ENCODE results near the gene CNBD2. TPM values are rescaled to one million over a fixed set of nuclear protein-coding genes. Genes with fewer than 3 reads are reported as not detected.
"Not testable (repeated sequence)": the region's sequence is repeated elsewhere in the genome, so short reads cannot be mapped to it uniquely, and the experiment has no call there.

Gene CNBD2
- total and polyA plus RNA-seq, 5 donors = 3.4 to 6.0 (median 3.8) TPM

- intact Hi-C loops (cut with DNase I) = no loop called here
- peak overlapping the region; percentile 82 for H3K4me3 ChIP-seq (ENCODE audit: low read length)
- 55% methylated on average over 6 of the region's 6 CpGs for WGBS
- peak overlapping the region; percentile 93 for H3K27ac ChIP-seq (ENCODE audit: low read length)
- DNase-seq (no peak), ATAC-seq (no peak)
- no peaks in the 10 kb centered on the region for H3K27me3 ChIP-seq (ENCODE audit: control insufficient read depth, insufficient read depth)
- H3K4me1 ChIP-seq (ENCODE audit: control insufficient read depth, insufficient read depth, low read length) = peaks cover 2% of the 10 kb centered on the region
- no peaks in the 10 kb centered on the region for H3K9me3 ChIP-seq (ENCODE audit: control insufficient read depth, low read length)
These were observed 15.7 kb upstream of the CNBD2 start for GRCh38 chr20:35952480-35953386.

- Histone ChIP-seq H3K27me3 (ENCODE audit: control insufficient read depth, insufficient read depth) (no peaks in the 10 kb centered on the region), H3K4me1 (ENCODE audit: control insufficient read depth, insufficient read depth, low read length) (peaks cover 2% of the 10 kb centered on the region), H3K4me3 (ENCODE audit: low read length) (peak overlapping the region; percentile 82), H3K27ac (ENCODE audit: low read length) (peak overlapping the region; percentile 93), H3K9me3 (ENCODE audit: control insufficient read depth, low read length) (no peaks in the 10 kb centered on the region)
- intact Hi-C loops (cut with DNase I) = no loop called here
- ATAC-seq (peak; percentile 55 to 67), DNase-seq (peak in 2 of 3 donors; percentile 56 to 79)
- WGBS = 2% methylated on average over 65 of the region's 65 CpGs
These were observed 14.8 kb upstream of the CNBD2 start for GRCh38 chr20:35953387-35954199.

- peak within 1 kb of the TSS; percentile 82 for H3K4me3 ChIP-seq (ENCODE audit: low read length)
- no peaks in the 10 kb centered on the region for H3K9me3 ChIP-seq (ENCODE audit: control insufficient read depth, low read length)
- intact Hi-C loops (cut with DNase I) = no loop called here
- H3K27ac ChIP-seq (ENCODE audit: low read length) = peak within 1 kb of the TSS; percentile 93
- H3K4me1 ChIP-seq (ENCODE audit: control insufficient read depth, insufficient read depth, low read length) = peaks cover 2% of the 10 kb centered on the region
- ATAC-seq (peak; percentile 94 to 96), DNase-seq (peak; percentile 94 to 98 (median 98))
- no peaks in the 10 kb centered on the region for H3K27me3 ChIP-seq (ENCODE audit: control insufficient read depth, insufficient read depth)
- WGBS = under 1% methylated on average over 76 of the region's 76 CpGs
These were observed 14.0 kb upstream of the CNBD2 start, which contains the start of gene SCAND1 for GRCh38 chr20:35954200-35954906. Gene SCAND1, minus strand, starts transcription at chr20:35954502. Its CDS starts 218 bp downstream, at chr20:35954284.

GRCh38 chr20:35954907-35955251 is 13.5 kb upstream of the CNBD2 start:
- H3K27ac ChIP-seq (ENCODE audit: low read length) = peak overlapping the region; percentile 93
- no peaks in the 10 kb centered on the region for H3K27me3 ChIP-seq (ENCODE audit: control insufficient read depth, insufficient read depth)
- ATAC-seq = peak; percentile 1 to 8
- H3K9me3 ChIP-seq (ENCODE audit: control insufficient read depth, low read length) = no peaks in the 10 kb centered on the region
- no peak for DNase-seq
- H3K4me3 ChIP-seq (ENCODE audit: low read length) = peak overlapping the region; percentile 82
- 1% methylated on average over 19 of the region's 19 CpGs for WGBS
- H3K4me1 ChIP-seq (ENCODE audit: control insufficient read depth, insufficient read depth, low read length) = peaks cover 2% of the 10 kb centered on the region
- intact Hi-C loops (cut with DNase I) = no loop called here

GRCh38 chr20:35956616-35957015 is 11.8 kb upstream of the CNBD2 start:
- Histone ChIP-seq H3K27ac (ENCODE audit: low read length) (no peak overlapping the region), H3K4me1 (ENCODE audit: control insufficient read depth, insufficient read depth, low read length) (peaks cover 2% of the 10 kb centered on the region), H3K27me3 (ENCODE audit: control insufficient read depth, insufficient read depth) (no peaks in the 10 kb centered on the region), H3K9me3 (ENCODE audit: control insufficient read depth, low read length) (no peaks in the 10 kb centered on the region), H3K4me3 (ENCODE audit: low read length) (no peak overlapping the region)
- DNase-seq (no peak), ATAC-seq (no peak)
- intact Hi-C loops (cut with DNase I) = no loop called here

GRCh38 chr20:35959291-35959690 is 9.1 kb upstream of the CNBD2 start:
- H3K27me3 ChIP-seq (ENCODE audit: control insufficient read depth, insufficient read depth); H3K9me3 ChIP-seq (ENCODE audit: control insufficient read depth, low read length); H3K4me1 ChIP-seq (ENCODE audit: control insufficient read depth, insufficient read depth, low read length); ATAC-seq; intact Hi-C loops (cut with DNase I); H3K4me3 ChIP-seq (ENCODE audit: low read length); H3K27ac ChIP-seq (ENCODE audit: low read length); DNase-seq: not testable (repeated sequence)
- WGBS = 84% methylated on average over 6 of the region's 6 CpGs

- WGBS = 89% methylated on average over 4 of the region's 4 CpGs
- intact Hi-C loops (cut with DNase I) = no loop called here
- no peak for ATAC-seq
- DNase-seq = no peak
- Histone ChIP-seq H3K27ac (ENCODE audit: low read length) (no peak overlapping the region), H3K4me3 (ENCODE audit: low read length) (no peak overlapping the region), H3K27me3 (ENCODE audit: control insufficient read depth, insufficient read depth) (no peaks in the 10 kb centered on the region), H3K4me1 (ENCODE audit: control insufficient read depth, insufficient read depth, low read length) (no peaks in the 10 kb centered on the region), H3K9me3 (ENCODE audit: control insufficient read depth, low read length) (no peaks in the 10 kb centered on the region)
These were observed 4.5 kb upstream of the CNBD2 start for GRCh38 chr20:35963878-35964277.

GRCh38 chr20:35968930-35969329 is 540 bp downstream of the CNBD2 start:
- Histone ChIP-seq H3K9me3 (ENCODE audit: control insufficient read depth, low read length) (no peaks in the 10 kb centered on the region), H3K27ac (ENCODE audit: low read length) (no peak overlapping the region), H3K4me3 (ENCODE audit: low read length) (no peak overlapping the region), H3K27me3 (ENCODE audit: control insufficient read depth, insufficient read depth) (no peaks in the 10 kb centered on the region), H3K4me1 (ENCODE audit: control insufficient read depth, insufficient read depth, low read length) (no peaks in the 10 kb centered on the region)
- intact Hi-C loops (cut with DNase I) = no loop called here
- 53% methylated on average over 1 of the region's 1 CpG for WGBS
- DNase-seq = no peak
- ATAC-seq = no peak

GRCh38 chr20:35971981-35972380 is 3.6 kb downstream of the CNBD2 start:
- 95% methylated on average over 2 of the region's 2 CpGs for WGBS
- ATAC-seq = no peak
- intact Hi-C loops (cut with DNase I) = no loop called here

GRCh38 chr20:35972462-35972861 is 4.1 kb downstream of the CNBD2 start:
- Histone ChIP-seq H3K4me1 (ENCODE audit: control insufficient read depth, insufficient read depth, low read length) (no peaks in the 10 kb centered on the region), H3K4me3 (ENCODE audit: low read length) (no peak overlapping the region), H3K27me3 (ENCODE audit: control insufficient read depth, insufficient read depth) (no peaks in the 10 kb centered on the region), H3K9me3 (ENCODE audit: control insufficient read depth, low read length) (no peaks in the 10 kb centered on the region), H3K27ac (ENCODE audit: low read length) (no peak overlapping the region)
- ATAC-seq (no peak), DNase-seq (no peak)
- intact Hi-C loops (cut with DNase I) = no loop called here
- 89% methylated on average over 4 of the region's 4 CpGs for WGBS

More at GRCh38 chr20:35971981-35972380, 3.6 kb downstream of the CNBD2 start:
- Histone ChIP-seq H3K27me3 (ENCODE audit: control insufficient read depth, insufficient read depth) (no peaks in the 10 kb centered on the region), H3K4me1 (ENCODE audit: control insufficient read depth, insufficient read depth, low read length) (no peaks in the 10 kb centered on the region), H3K27ac (ENCODE audit: low read length) (no peak overlapping the region), H3K9me3 (ENCODE audit: control insufficient read depth, low read length) (no peaks in the 10 kb centered on the region), H3K4me3 (ENCODE audit: low read length) (no peak overlapping the region)
- DNase-seq = no peak
